Right lobe of liver (tissue), 6 donors: Measurements from ENCODE around the gene PTH2. TPM values are rescaled to one million over a fixed set of nuclear protein-coding genes. Genes with fewer than 3 reads are reported as not detected.

Experiments used
- ATAC-seq, 4 donors: fragments of 200-7000 bp; cut with Tn5 transposase; one replicate each; pipeline ENCODE4 v1.9.1; 2020; ENCODE audit warnings: mild to moderate bottlenecking in 4 of 4, moderate library complexity in 4 of 4
- DNase-seq, 3 donors: peaks; one replicate each; pipeline ENCODE4 v3.0.0-alpha.2; 2020
- H3K27ac ChIP-seq, 3 donors: fragments of 200-600 bp; one replicate each; pipeline ENCODE4 v1.8.0; 2022
- H3K27me3 ChIP-seq, 2 donors: fragments of 200-600 bp; one replicate each; pipeline ENCODE4 v1.8.0; 2022
- H3K36me3 ChIP-seq, 4 donors: fragments of 200-600 bp; sonication (generic) in 1 of 4; one replicate each; pipeline versions ENCODE4 v1.5.1 to v1.8.0; 2017 to 2022; ENCODE audit warnings: control low read depth in 1 of 4
- H3K4me1 ChIP-seq, 4 donors: fragments of 200-600 bp; sonication (generic) in 1 of 4; one replicate each; pipeline versions ENCODE4 v1.5.1 to v1.8.0; 2017 to 2022; ENCODE audit warnings: control low read depth in 1 of 4
- H3K4me3 ChIP-seq, 3 donors: fragments of 200-600 bp; one replicate each; pipeline ENCODE4 v1.8.0; 2022
- H3K9me3 ChIP-seq, 4 donors: fragments of 200-600 bp; sonication (generic) in 1 of 4; one replicate each; pipeline versions ENCODE4 v1.5.1 to v1.8.0; 2017 to 2022; ENCODE audit warnings: control low read depth in 1 of 4
- CTCF ChIP-seq, 4 donors: fragments of 200-600 bp in 3 of 4; fragments of 450-650 bp in 1 of 4; IDR thresholded peaks; one replicate each; pipeline versions ENCODE4 v1.5.1 to v1.8.0; 2016 to 2022; ENCODE audit warnings: antibody characterized with exemption in 4 of 4, mild to moderate bottlenecking in 2 of 4
- POLR2A ChIP-seq: fragments of 450-650 bp; IDR thresholded peaks from one replicate; pipeline ENCODE4 v1.6.1; 2017; ENCODE audit warnings: antibody characterized with exemption, mild to moderate bottlenecking
- WGBS: methylation state at CpG from one replicate; pipeline ENCODE4 v1.1.6; 2018; ENCODE audit warnings: low coverage, low lambda C conversion rate; ENCODE audit not compliant: insufficient coverage; ENCODE audit errors: missing lambda C conversion rate; 5-methylcytosine and 5-hydroxymethylcytosine counted together
- intact Hi-C, 2 donors: fragments of 100-400 bp; cut with DNase I; formaldehyde crosslinking; loops; one replicate each; pipeline versions ENCODE4 v1.11.2 to v1.14.1; 2022
- long read RNA-seq: library from polyadenylated mRNA; unstranded; transcript quantifications from one replicate; pipeline ENCODE4 v2.0.0, GENCODE V29; 2019
- total RNA-seq, 6 experiments: library from RNA; depleted of rRNA in 2 of 6; stranded (reverse); fragments of >200 nt in 2 of 6; fragmentation: NEBNext Ultra II Directional in 3 of 6; extraction: Animal tissue kit (Norgen Biotek cat#: 25700) in 3 of 6; gene quantifications; one replicate each; pipeline versions ENCODE4 v1.1.0 to v1.2.4, GENCODE V29; 2016 to 2023
- donor health status: DM: no; HTN: yes; CAD: no.
- donor health status: DM: no; HTN: no; CAD: no.
- donor health status: DM: no; HTN: no; CAD: no.
- donor health status: DM: no; HTN: yes; CAD: no.
- donor health status: DM: no; HTN: yes; CAD: no.

Gene PTH2
- not detected for total RNA-seq
- long read RNA-seq = 0 reads

- H3K4me1 ChIP-seq = peaks cover 0 to 7% (median 0%) of the 10 kb centered on the region in 4 donors
- H3K36me3 ChIP-seq = no peaks in the 10 kb centered on the region
- H3K27me3 ChIP-seq = peaks cover 9 to 23% of the 10 kb centered on the region in 2 donors
- DNase-seq (no peak), ATAC-seq (no peak)
- no peak within 1 kb of the TSS for H3K27ac ChIP-seq
- 7% methylated on average over 19 of the region's 42 CpGs for WGBS
- TF ChIP-seq CTCF (IDR thresholded peaks at IDR 0.05) = no peak
- TF ChIP-seq POLR2A = no peak
- no peak within 1 kb of the TSS for H3K4me3 ChIP-seq
- H3K9me3 ChIP-seq = no peaks in the 10 kb centered on the region
- intact Hi-C loops = no loop called here
Measured at GRCh38 chr19:49423071-49423984, at the start of gene PTH2. TSS of gene PTH2 (minus strand) at chr19:49423441. CDS start at chr19:49423339, 102 bp downstream.

- no peaks in the 10 kb centered on the region for H3K36me3 ChIP-seq
- TF ChIP-seq CTCF (IDR thresholded peaks at IDR 0.05) (no peak), POLR2A (no peak)
- H3K4me3 ChIP-seq = no peak overlapping the region
- 67% methylated on average over 4 of the region's 9 CpGs for WGBS
- ATAC-seq = no peak
- H3K27me3 ChIP-seq = no peaks in the 10 kb centered on the region
- intact Hi-C loops = no loop called here
- no peak for DNase-seq
- H3K4me1 ChIP-seq = peaks cover 0 to 5% (median 0%) of the 10 kb centered on the region in 4 donors
- H3K9me3 ChIP-seq = no peaks in the 10 kb centered on the region
- no peak overlapping the region for H3K27ac ChIP-seq
Measured at GRCh38 chr19:49472936-49473335, 49.7 kb upstream of the PTH2 start.

- H3K27me3 ChIP-seq = no peaks in the 10 kb centered on the region
- ATAC-seq = no peak
- H3K9me3 ChIP-seq = no peaks in the 10 kb centered on the region
- H3K4me3 ChIP-seq = no peak overlapping the region
- no peaks in the 10 kb centered on the region for H3K36me3 ChIP-seq
- no peak for DNase-seq
- H3K27ac ChIP-seq = no peak overlapping the region
- 48% methylated on average over 5 of the region's 8 CpGs for WGBS
- H3K4me1 ChIP-seq = peaks cover 0 to 5% (median 0%) of the 10 kb centered on the region in 4 donors
- intact Hi-C loops = no loop called here
- no peak for TF ChIP-seq POLR2A
- no peak for TF ChIP-seq CTCF (IDR thresholded peaks at IDR 0.05)
Measured at GRCh38 chr19:49470615-49470978, 47.4 kb upstream of the PTH2 start.

- intact Hi-C loops = no loop called here
- ATAC-seq = peak; percentile 3 to 48 (median 22)
- no peak for DNase-seq
- H3K36me3 ChIP-seq = no peaks in the 10 kb centered on the region
- H3K27me3 ChIP-seq = no peaks in the 10 kb centered on the region
- H3K4me3 ChIP-seq = no peak overlapping the region
- TF ChIP-seq POLR2A = no peak
- peak in 2 of 4 donors; percentile 8 to 15 for TF ChIP-seq CTCF (IDR thresholded peaks at IDR 0.05)
- H3K4me1 ChIP-seq = peaks cover 0 to 5% (median 0%) of the 10 kb centered on the region in 4 donors
- 85% methylated on average over 6 of the region's 25 CpGs for WGBS
- H3K27ac ChIP-seq = no peak overlapping the region
- H3K9me3 ChIP-seq = no peaks in the 10 kb centered on the region
Measured at GRCh38 chr19:49469828-49470614, 46.8 kb upstream of the PTH2 start.
